ENCODE data around the gene SKIL. TPM values are rescaled to one million over a fixed set of nuclear protein-coding genes. Genes with fewer than 3 reads are reported as not detected.

The SKIL gene
- total RNA-seq, 4 donors from 2014 or later = 26.7 to 45.1 (median 29.4) TPM

DNA sequence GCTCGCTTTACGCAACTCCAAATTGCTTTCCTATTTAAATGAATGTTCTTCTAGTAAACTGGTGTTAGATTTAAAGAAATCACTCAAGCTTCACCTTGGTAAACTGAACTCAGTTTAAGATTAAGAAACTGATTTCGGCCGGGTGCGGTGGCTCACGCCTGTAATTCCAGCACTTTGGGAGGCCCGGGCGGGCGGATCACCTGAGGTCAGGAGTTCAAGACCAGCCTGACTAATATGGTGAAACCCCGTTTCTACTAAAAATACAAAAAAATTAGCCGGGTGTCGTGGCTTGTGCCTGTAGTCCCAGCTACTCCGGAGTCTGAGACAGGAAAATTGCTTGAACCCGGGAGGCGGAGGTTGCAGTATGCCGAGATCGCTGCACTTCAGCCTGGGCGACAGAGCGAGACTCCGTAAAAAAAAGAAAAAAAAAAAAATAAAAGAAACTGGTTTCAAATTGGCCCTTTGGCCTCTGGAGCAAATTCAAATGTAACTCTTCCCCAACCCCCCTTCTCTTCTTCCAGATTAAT is 1.7 kb downstream of the SKIL start:
- Histone ChIP-seq H3K4me3 (peak overlapping the region in 3 of 4 donors; percentile 86 to 92 (median 91)), H3K27ac (peak overlapping the region; percentile 98 to 99 (median 99)), H3K4me1 (peaks cover 44 to 55% of the 10 kb centered on the region in 2 donors), H3K36me3 (no peaks in the 10 kb centered on the region), H3K9me3 (no peaks in the 10 kb centered on the region), H3K27me3 (no peaks in the 10 kb centered on the region)
- intact Hi-C loops (cut with DNase I; ENCODE audit: low total_unique reads) (loop anchor here (5.0 to 10.0 kb wide), 2 partner anchors 53 to 1096 kb away; no protein-coding TSS in a partner anchor), in situ Hi-C loops (cut with MboI; ENCODE audit: low sequenced_read_pairs in 4 of 4) (loop anchor here in 1 of 4 donors (25.0 kb wide), 1 partner anchor 597 kb away; the partner anchor contains the start of genes ACTRT3, MYNN and TERC)
- ATAC-seq (no peak), DNase-seq (no peak)
- TF ChIP-seq, protein P1, sequence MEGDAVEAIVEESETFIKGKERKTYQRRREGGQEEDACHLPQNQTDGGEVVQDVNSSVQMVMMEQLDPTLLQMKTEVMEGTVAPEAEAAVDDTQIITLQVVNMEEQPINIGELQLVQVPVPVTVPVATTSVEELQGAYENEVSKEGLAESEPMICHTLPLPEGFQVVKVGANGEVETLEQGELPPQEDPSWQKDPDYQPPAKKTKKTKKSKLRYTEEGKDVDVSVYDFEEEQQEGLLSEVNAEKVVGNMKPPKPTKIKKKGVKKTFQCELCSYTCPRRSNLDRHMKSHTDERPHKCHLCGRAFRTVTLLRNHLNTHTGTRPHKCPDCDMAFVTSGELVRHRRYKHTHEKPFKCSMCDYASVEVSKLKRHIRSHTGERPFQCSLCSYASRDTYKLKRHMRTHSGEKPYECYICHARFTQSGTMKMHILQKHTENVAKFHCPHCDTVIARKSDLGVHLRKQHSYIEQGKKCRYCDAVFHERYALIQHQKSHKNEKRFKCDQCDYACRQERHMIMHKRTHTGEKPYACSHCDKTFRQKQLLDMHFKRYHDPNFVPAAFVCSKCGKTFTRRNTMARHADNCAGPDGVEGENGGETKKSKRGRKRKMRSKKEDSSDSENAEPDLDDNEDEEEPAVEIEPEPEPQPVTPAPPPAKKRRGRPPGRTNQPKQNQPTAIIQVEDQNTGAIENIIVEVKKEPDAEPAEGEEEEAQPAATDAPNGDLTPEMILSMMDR (IDR thresholded peaks at IDR 0.05 in 4 of 5, conservative IDR thresholded peaks at IDR 0.05 in 1 of 5) = no peak
- TF ChIP-seq POLR2A (IDR thresholded peaks at IDR 0.05) = no peak

GRCh38 chr3:170360466-170360865 is 3.0 kb downstream of the SKIL start:
- TF ChIP-seq, protein P1 (IDR thresholded peaks at IDR 0.05 in 4 of 5, conservative IDR thresholded peaks at IDR 0.05 in 1 of 5) = no peak
- no peak for TF ChIP-seq POLR2A (IDR thresholded peaks at IDR 0.05)
- DNase-seq (no peak), ATAC-seq (no peak)
- intact Hi-C loops (cut with DNase I; ENCODE audit: low total_unique reads) = no loop called here
- Histone ChIP-seq H3K27ac (no peak overlapping the region), H3K4me1 (peaks cover 46 to 52% of the 10 kb centered on the region in 2 donors), H3K9me3 (no peaks in the 10 kb centered on the region), H3K4me3 (peak overlapping the region in 1 of 4 donors; percentile 26), H3K27me3 (no peaks in the 10 kb centered on the region), H3K36me3 (peaks cover 0 to 4% of the 10 kb centered on the region in 2 donors)
- in situ Hi-C loops (cut with MboI; ENCODE audit: low sequenced_read_pairs in 4 of 4) = loop anchor here in 1 of 4 donors (25.0 kb wide), 1 partner anchor 598 kb away; the partner anchor contains the start of genes ACTRT3, MYNN and TERC

GRCh38 chr3:170360916-170361315 is 3.4 kb downstream of the SKIL start:
- Histone ChIP-seq H3K27me3 (no peaks in the 10 kb centered on the region), H3K4me1 (peaks cover 42 to 48% of the 10 kb centered on the region in 2 donors), H3K27ac (peak overlapping the region in 1 of 4 donors; percentile 26), H3K4me3 (peak overlapping the region in 1 of 4 donors; percentile 26), H3K36me3 (peaks cover 0 to 4% of the 10 kb centered on the region in 2 donors), H3K9me3 (no peaks in the 10 kb centered on the region)
- TF ChIP-seq, protein P1 (IDR thresholded peaks at IDR 0.05 in 4 of 5, conservative IDR thresholded peaks at IDR 0.05 in 1 of 5) = no peak
- no peak for TF ChIP-seq POLR2A (IDR thresholded peaks at IDR 0.05)
- in situ Hi-C loops (cut with MboI; ENCODE audit: low sequenced_read_pairs in 4 of 4) (loop anchor here in 1 of 4 donors (25.0 kb wide), 1 partner anchor 599 kb away; the partner anchor contains the start of genes ACTRT3, MYNN and TERC), intact Hi-C loops (cut with DNase I; ENCODE audit: low total_unique reads) (no loop called here)
- no peak for DNase-seq
- no peak for ATAC-seq

- ATAC-seq = no peak
- Histone ChIP-seq H3K36me3 (peaks cover 0 to 4% of the 10 kb centered on the region in 2 donors), H3K27ac (peak overlapping the region in 2 of 4 donors; percentile 25 to 26), H3K9me3 (no peaks in the 10 kb centered on the region), H3K4me1 (peaks cover 41 to 50% of the 10 kb centered on the region in 2 donors), H3K27me3 (no peaks in the 10 kb centered on the region), H3K4me3 (peak overlapping the region in 1 of 4 donors; percentile 15)
- in situ Hi-C loops (cut with MboI; ENCODE audit: low sequenced_read_pairs in 4 of 4) (loop anchor here in 1 of 4 donors (25.0 kb wide), 1 partner anchor 599 kb away; the partner anchor contains the start of genes ACTRT3, MYNN and TERC), intact Hi-C loops (cut with DNase I; ENCODE audit: low total_unique reads) (no loop called here)
- no peak for DNase-seq
- TF ChIP-seq POLR2A (IDR thresholded peaks at IDR 0.05) = no peak
- TF ChIP-seq, protein P1 (IDR thresholded peaks at IDR 0.05 in 4 of 5, conservative IDR thresholded peaks at IDR 0.05 in 1 of 5) = no peak
Measured at GRCh38 chr3:170361711-170362110, 4.2 kb downstream of the SKIL start.
